NCI-H82 (cell line): Measurements from ENCODE around the gene CNTD1.

Experiments used
- DNase-seq: peaks from one replicate; lab custom pipeline; 2025; lab: John Stamatoyannopoulos, UW

The CNTD1 gene

DNA sequence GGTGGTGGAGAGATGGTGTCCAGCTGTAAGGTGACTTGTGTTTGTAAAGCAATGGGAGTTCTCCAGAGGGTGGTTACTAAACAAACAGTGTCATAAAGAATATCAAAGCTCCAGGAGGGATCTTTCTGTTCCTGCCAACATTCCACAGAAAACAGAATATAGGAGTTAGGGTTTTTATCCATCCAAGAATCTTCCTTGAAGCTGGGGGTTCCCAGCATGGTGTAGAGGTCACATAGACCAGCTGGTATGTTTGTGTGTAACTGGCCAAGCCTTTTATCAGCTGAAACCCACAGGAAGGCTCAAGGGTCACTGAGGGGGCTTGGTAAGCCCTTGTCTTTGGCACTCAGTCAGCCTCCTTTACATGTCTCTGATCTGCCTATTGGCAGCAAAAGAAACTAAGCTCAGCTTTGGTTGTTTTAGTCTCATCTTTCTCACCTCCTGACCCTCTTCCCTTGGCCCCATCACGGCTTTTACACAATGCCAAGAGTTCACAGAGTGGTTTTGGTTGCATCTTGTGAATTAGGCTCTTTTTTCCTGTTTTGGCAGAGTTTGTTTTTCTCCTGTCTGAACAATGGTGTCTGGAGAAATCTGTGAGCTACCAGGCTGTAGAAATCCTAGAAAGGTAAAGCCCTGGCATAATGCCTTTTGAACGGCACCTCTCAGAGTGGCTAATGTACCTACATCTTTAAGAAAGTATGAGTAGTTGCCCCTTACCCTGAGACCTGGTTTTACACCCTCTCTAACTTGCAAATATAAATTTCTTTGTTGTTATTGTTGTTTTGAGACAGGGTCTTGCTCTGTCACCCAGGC is 4.6 kb downstream of the CNTD1 start:
- no peak for DNase-seq

DNA sequence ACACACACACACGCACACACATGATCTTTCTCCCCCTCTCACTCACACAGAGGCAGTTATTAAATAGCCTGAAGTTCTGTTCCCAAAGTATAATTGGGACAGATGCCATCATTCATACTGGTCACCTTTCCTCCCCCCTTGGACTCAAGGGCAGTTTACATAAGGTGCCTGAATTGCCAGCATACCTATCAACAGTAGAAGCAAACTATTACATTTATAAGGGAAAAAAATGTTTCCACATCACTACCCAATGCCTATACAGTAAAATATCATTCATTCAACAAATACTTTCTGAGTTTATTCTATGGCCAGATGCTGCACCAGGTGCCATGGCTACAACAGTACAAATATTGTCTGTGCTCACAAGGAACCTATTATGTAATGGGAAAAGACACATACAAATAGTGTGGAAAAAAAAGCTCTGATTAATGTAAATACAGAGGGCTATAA is 6.3 kb downstream of the CNTD1 start:
- no peak for DNase-seq

DNA sequence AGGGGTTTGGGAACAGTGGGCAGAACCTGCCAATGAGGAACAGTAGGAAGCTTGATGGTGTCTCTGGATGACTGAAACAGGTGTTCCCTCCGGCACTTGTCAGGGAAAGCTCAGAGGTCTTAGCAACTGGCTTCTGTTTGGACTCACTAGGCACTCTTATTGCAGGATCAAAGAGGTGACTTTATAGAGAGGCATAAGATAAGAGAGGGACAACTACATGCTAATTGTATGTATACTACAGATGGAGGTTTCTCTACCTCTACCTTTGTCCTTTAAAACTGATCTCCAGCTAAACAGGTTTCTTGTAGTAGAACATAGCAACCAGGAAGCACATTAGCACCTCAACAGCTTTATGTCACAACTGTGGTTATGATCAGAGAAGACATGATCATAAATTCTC is 7.6 kb downstream of the CNTD1 start:
- no peak for DNase-seq

DNA sequence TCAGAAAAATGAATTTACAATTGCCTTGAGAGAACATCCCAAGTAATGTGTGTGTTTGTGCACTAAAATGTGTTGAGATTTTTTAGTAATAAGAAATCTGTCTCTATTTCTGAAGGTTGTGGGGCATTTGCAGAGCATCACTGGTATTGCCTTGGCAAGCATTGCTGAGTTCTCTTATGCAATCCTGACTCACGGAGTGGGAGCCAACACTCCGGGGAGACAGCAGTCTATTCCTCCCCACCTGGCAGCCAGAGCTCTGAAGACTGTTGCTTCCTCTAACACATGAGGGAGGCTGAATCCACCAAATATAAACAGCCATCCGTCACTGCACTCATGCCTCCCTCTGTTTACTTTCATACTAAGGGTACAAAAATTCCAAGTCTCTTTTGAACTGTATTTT is 10.6 kb downstream of the CNTD1 start:
- DNase-seq = no peak

DNA sequence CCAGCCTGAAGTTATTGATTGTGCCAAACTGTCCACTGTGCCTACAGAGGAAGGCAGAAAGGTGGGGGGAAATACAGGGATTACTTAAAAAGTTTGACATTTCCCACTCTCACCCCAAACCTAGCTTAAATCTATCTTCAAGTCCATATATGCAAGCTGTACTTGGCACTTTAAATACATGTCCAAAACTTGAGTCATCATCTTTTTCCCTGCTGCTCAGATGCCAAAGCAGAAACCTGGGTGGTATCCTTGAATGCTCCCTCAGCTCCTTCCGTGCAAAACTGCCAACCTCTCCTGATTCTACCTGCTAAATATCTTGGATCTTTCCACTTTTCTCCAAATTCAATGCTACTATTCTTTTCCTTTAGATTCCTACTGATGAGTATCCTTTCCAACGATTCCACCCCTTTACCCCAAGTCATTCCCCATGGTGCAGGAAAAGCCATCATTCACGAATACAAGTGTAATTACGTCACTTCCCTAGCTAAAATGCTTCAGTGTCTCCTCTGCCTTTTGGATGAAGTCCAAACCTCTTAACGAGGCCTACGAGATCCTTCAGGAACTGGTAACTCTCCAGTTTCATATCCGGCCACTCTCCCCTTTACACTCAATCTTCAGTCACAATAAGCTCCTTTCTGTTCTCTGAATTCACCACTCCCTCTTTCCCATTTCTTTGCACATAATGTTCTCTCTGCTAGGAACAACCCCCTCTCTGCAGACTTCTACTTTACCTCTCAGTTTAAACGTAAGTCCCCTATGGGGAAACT is 16.2 kb downstream of the CNTD1 start:
- DNase-seq = no peak

DNA sequence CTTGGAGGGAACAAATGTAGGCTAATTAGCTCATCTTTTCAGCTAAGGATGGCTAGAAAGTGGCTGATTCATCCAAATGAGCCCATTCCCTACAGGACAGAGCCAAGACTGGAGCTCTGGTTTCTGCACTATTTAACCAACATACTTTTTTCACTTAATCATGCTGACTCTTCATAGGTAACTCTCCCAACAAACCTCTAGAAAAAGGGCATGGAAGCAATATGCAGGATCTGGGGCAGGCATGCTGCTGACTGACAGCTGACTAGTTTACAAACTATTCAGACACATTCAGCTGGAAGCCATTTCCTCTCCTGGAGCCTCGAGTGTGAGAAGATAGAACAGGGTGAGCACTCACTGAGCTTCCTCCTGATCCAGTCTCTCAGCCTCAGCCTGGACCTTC is 19.2 kb downstream of the CNTD1 start:
- no peak for DNase-seq

DNA sequence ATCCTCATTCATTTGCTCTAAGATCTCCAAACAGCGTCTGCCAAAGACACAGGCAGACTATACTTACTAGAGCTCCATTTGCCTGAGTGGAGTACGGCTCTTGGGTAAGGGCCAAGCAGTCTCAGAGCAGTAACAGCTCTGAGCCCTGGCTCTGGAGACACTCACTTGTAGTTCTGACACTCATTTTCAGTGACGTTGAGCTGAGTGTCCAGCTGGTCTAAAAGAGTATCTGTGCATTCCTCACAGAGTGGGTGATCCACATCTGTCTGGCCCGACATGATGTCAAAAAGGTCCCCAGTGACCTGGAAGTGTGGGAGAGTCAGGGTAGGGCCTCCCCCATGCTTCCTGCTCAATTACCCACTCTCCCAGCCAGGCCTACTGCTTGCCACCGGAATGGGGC is 19.7 kb downstream of the CNTD1 start:
- no peak for DNase-seq

DNA sequence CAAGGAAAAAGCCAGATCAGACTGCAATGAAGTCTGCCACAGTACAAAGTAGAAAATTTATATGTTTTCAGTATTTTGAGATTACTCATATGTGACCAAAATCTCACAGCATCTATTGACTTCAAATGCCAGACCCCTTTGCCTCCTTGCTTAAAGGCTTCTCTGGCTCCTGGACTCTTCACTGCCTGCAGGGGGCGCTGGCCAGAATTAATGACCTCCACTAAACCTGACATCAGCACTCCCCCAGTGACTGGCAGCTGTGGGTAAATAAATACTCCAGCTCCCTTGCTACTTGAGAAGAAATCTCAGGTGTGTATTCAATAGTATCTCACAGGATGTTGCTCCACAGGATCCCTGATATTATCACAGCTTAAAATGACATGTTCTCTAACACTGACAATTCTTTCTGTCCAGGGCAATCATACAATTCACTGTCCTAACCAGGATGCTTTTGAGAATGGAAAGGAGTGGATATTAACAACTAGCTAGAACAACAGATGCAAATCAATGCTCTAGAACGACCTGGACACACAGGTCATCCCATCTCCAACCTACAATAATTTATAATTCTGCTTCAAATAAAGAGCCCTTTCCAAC is 21.4 kb downstream of the CNTD1 start:
- DNase-seq = peak; percentile 87

DNA sequence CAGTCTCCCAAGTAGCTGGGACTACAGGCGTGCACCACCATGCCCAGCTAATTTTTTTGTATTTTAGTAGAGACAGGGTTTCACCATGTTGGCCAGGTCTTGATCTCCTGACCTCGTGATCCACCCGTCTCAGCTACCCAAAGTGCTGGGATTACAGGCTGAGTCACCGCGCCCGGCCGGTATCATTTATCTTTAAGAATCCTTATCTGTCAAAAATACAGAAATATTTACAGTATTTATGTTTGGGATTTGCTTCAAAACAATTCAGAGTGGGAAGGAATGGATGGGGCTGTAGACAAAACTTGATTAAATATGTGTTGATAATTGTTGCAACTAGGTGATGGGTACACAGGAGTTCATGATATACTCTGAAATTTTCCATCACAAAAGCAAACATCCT is 22.5 kb downstream of the CNTD1 start:
- DNase-seq = no peak

DNA sequence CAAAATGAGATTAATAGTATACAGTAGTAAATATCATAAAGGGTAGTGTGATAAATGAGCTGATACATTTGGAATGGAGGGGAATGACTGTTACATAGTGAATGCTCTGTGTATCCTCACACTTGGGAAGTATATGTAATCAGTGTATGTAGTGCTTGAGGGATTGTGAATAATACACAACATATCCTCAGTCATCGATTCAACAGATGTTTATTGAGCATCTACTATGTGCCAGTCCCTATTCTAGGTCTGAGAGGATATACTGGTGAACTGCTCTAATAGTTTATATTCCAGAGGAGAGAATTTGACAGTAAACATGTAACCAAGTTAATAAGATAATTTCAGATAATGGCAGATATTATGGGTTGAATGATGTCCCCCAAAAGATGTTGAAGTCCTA is 28.8 kb downstream of the CNTD1 start:
- no peak for DNase-seq

DNA sequence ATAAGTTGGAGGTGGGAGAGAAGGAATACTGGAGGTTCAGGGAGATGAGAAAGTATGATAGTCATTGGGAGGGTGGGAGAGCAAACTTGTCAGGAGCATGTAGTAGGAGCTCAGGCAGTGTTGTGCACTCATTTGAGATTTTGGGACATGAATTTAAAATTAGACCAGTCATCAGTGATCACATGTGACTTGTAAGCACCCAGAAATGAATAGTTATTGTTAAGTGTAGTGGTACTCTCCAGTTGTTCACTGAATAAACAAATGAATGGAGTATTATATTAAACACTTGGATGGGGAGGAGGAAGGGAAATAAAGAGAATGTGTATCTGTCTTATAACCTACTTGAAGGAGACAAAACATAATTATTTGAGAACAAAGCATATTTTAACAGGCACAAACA is 32.3 kb downstream of the CNTD1 start:
- DNase-seq = no peak

DNA sequence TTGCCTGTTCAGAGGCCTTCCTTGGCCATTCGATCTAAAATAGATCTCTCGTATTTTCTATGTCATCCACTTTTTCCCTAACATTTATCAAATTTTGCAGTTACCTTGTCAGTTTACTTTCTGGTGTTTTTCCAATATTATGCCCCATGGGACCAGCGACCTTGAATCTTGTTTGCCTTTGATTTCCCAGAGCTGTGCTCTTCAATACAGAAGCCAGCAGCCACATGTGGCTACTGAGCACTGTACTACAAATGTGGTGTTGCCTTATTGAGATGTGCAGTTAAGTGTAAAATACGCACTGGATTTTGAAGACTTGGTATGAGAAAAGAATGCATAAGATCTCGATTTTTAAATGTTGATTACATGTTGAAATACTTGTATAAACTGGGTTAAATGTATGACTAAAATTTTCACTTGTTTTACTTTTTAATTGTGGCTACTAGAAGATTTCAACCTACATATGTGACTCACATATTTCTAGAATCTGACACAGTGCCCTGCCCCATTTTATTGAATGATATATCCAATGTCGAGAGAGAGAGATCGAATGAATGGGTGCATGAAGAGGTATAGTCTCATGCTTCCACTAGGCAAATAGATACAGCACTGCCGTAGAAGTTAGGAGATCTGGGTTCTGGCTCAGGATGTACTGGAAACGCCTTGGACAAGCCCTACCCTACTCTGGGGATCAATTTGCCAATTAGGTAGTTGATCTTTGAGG is 33.7 kb downstream of the CNTD1 start:
- no peak for DNase-seq

DNA sequence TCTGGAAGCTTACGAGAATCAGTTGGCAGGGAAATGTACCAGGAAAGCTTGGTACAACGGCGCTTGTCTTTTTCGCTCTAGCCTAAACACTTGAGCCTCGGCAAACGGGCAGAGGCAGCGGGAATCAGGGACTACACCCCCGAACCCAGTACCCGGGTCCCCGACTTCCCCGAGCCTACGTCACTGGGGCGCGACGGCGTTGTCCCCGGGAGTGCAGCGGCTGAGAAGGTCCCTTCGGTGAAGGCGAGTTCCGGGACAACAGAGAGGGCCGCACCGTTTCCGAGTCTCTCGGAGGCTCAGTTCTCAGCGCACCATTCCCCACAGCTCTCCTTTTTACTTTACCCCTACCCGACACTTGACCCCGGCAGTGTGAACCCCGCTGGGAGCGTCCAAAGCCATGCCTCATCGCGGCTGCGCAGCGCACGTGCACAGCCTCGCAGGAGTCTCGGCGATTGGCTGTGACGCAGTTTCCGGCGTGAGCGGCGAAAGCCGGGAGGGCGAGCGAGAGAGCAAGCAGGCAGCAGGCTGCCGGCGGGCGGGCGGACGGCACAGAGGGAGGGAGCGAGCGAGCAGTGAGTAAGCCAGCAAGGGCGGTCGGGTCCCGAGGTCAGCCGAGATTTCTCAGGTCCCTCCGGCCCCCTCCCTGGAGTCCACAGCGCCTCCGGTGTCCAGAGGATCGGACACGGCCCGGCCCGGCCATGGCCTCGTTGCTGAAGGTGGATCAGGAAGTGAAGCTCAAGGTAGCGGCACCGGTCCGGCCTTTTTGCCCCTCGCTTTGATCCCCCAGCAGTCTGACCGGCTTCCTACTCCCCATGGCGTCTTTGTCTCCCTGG is 34.5 kb downstream of the CNTD1 start, which contains the start of gene PSME3:
PSME3 (plus strand) TSS at position 464 of the 833 bp plus-strand sequence; CDS start at position 699, 235 bp downstream.
- peak; percentile 90 for DNase-seq

DNA sequence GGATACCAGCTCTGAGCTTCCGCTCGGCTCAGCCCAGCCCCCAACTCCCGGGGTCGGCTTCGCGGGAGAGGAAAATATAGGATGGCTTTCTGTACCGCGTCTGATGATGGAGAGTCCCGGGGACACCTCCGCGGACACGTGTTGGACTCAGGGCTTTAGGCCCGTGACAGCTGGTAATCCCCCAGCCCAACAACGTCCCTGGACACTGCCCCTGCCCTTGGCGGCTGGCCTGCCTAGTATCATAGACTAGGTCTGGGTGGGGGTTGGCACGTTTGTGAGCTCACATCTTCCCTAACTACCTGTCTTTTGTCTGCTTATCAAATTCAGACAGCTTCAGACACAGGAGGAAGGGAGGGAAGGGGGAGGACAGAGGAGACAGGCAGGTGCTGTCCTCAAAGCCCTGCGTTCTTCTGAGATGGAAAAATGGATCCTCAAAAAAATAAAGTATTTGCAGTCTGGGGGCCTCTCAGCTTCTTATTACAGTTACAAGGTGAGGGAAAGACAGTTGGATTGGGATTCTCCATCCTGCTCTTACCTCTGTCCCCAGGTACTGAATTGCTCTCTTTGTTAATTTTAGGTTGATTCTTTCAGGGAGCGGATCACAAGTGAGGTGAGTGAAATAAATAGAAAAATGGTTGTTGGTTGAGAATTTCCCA is 35.2 kb downstream of the CNTD1 start:
- DNase-seq = peak; percentile 64

DNA sequence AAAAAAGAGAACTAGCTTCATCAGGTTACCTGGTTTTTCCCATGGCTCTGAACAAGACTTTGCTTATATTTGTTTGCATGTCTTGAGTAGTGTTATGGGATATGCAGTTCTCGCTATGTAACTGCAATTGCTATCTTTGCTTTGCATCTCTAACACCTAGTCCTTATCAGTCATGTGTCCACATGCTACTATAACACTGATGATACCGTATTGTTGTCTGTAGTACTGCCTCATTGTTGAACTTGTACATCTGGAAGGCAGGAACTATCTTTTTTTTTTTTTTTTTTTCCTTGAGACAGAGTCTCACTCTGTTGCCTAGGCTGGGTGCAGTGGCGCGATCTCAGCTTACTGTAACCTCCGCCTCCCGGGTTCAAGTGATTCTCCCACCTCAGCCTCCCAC is 37.1 kb downstream of the CNTD1 start:
- DNase-seq = no peak

DNA sequence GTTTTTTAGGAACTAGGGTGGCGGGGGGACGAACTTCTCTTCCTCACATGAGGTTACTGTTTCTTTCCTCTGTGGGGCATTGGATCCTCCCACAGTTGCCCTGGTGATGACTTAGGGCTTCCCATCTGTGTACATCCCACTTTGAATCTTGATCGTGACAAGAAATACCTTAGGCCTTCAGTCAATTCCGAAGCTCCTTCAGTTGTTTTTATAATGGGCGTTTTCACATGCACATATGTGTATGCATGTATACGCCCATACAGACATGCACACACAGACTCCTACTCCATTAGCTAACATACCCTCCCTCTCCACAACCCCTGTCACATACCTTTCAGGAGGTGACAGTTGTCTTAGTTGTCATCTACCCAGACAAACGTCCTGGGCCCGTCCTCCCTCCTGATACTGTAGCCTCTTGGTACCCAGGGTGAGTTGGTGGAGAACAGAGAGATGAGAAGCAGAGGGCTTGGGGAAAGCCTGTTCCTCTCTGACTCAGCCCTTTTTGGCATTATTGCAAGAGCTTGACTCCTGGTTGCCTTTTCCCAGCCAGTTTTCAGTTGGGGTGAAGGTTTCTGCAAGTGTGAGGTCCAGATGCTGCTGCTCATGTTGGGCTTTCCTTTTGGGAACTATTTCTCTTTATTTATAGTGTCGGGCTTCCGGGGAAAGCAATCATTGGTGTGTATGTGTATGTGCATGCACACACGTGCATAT is 43.5 kb downstream of the CNTD1 start:
- DNase-seq = no peak

DNA sequence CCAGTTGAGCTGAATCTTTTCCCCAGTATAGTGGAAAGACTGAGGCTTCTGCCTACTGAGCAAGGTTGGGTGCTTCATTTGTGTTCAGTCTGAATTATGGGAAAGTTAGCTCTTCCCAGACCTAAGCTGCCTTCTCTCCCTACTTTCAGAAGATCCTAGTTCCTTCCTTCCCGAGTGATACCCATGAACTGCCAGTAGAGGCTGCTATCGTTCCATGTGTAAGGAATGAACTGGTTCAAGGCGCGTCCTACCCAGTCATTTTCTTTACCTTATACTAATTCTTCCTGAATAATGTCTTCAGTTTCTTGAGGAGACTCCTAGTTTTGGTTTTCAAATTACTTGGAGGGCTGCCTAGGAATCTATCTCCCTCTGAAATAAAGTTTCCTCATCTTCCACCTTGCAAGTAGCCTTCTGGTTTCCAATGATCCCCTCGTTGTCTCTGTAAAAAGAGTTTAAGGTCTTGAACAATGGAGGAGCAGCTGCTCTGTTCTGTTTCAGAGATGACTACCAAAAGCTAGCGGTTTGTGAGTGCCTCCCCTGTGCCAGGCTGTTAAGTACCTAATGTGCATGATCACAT is 44.8 kb downstream of the CNTD1 start:
- peak; percentile 71 for DNase-seq

DNA sequence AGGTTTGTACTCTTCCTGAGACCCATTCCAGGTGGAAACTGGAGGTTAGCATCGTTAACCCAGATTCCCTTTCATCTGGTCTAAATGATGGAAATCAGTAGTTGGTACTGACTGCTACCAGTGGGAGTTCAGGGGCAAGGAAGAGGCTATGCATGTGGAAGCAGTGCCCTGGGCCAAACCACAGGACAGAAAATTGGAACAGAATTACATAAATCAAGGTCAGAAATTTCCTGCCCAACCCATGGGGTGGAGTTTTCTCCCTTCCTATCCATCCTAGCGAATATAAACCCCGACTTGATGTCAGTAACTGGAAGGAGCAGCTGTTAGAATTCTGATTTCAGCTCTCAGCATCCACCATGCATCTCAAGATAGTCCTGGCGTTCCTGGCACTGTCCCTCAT is 45.6 kb downstream of the CNTD1 start, which contains the start of gene AOC2:
AOC2 (plus strand) TSS at position 310 of the 400 bp plus-strand sequence; CDS start at position 357, 47 bp downstream.
- DNase-seq = no peak

DNA sequence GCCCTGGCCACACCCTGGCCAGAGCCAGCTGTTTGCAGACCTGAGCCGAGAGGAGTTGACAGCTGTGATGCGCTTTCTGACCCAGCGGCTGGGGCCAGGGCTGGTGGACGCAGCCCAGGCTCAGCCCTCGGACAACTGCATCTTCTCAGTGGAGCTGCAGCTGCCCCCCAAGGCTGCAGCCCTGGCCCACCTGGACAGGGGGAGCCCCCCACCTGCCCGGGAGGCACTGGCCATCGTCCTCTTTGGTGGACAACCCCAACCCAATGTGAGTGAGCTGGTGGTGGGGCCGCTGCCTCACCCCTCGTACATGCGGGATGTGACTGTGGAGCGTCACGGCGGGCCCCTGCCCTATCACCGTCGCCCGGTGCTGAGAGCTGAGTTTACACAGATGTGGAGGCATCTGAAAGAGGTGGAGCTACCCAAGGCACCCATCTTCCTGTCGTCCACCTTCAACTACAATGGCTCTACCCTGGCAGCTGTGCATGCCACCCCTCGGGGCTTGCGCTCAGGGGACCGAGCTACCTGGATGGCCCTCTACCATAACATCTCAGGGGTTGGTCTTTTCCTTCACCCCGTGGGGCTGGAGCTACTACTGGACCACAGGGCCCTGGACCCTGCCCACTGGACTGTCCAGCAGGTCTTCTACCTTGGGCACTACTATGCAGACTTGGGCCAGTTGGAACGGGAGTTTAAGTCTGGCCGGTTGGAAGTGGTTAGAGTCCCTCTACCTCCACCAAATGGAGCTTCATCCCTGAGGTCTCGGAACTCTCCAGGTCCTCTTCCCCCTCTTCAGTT is 46.3 kb downstream of the CNTD1 start:
- no peak for DNase-seq
